GM12865 (cell line): Measurements from ENCODE around the gene TSACC.

Source experiments
- DNase-seq: peaks from one replicate; pipeline ENCODE4 v3.0.0; 2010; ENCODE audit warnings: low read depth
- H3K4me3 ChIP-seq: 2 replicates; pipeline ENCODE4 v1.5.1; 2011; ENCODE audit warnings: mild to moderate bottlenecking, low read depth, low read length, control low read depth
- TF ChIP-seq, protein P1 (sequence below): IDR thresholded peaks from 2 replicates; pipeline ENCODE4 v1.5.1; 2011; ENCODE audit warnings: low read length, control low read depth, low read depth, inconsistent platforms; ENCODE audit not compliant: insufficient read depth; ENCODE audit errors: missing control alignments

The TSACC gene

DNA sequence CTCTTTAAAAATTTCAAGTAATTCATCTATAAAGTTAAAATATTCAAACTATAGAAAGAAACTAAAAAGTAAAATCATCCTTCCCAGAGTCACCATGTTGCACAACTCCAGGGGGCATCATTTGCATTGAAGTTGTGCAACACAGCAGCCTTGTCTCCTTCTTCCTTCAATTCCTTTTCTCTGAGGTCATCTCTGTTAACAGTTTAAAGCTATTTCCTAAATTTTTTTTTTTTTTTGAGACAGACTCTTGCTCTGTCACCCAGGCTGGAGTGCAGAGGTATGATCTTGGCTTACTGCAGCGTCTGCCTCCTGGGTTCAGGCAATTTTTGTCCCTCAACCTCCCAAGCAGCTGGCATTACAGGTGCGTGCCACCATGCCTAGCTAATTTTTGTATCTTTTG, 37.8 kb downstream of the TSACC start:
- no peak for DNase-seq

DNA sequence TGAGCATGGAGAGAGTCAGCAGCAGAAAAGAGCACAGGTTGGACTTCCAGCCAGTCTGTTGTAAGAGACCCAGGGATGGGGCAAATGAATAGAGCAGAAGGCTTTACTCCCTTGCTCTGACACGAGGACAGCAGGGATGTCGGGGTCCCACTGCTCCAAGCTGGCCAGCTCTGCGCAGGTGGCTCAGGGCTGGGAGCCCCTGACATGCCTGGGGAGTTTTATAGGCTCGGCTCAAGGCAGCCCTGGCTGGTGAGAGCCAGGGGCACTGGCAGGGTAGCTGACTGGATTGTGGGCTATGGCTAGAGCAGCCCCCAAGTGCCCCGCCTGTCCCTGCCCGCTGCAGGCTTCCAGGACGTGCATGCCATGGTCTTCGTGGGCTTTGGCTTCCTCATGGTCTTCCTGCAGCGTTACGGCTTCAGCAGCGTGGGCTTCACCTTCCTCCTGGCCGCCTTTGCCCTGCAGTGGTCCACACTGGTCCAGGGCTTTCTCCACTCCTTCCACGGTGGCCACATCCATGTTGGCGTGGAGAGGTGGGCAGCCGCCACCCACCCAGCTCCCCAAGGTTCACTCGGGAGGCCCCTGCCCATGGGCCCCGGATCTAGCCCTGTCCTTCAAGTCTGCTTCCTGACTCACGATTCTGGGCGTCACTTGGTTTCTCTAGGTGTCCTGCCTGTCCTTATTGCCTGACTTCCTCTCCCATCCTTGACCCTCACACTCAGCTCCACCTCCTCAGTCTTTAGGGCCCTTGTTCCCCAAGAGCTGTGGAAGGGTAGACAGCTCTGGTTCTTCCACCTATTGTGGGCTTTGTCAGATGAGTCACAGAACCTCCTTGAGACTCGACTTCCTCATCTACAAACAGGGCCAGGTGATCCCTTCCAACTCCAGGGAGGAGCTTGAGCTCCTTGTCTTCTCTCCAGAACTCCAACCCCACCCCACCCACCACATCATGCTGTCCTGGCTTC, 38.9 kb downstream of the TSACC start:
- TF ChIP-seq, protein P1, sequence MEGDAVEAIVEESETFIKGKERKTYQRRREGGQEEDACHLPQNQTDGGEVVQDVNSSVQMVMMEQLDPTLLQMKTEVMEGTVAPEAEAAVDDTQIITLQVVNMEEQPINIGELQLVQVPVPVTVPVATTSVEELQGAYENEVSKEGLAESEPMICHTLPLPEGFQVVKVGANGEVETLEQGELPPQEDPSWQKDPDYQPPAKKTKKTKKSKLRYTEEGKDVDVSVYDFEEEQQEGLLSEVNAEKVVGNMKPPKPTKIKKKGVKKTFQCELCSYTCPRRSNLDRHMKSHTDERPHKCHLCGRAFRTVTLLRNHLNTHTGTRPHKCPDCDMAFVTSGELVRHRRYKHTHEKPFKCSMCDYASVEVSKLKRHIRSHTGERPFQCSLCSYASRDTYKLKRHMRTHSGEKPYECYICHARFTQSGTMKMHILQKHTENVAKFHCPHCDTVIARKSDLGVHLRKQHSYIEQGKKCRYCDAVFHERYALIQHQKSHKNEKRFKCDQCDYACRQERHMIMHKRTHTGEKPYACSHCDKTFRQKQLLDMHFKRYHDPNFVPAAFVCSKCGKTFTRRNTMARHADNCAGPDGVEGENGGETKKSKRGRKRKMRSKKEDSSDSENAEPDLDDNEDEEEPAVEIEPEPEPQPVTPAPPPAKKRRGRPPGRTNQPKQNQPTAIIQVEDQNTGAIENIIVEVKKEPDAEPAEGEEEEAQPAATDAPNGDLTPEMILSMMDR: no peak
- DNase-seq: no peak
- H3K4me3 ChIP-seq: no peak overlapping the region

More for the DNA sequence above, 37.8 kb downstream of the TSACC start:
- TF ChIP-seq, protein P1: no peak
- H3K4me3 ChIP-seq: no peak overlapping the region

DNA sequence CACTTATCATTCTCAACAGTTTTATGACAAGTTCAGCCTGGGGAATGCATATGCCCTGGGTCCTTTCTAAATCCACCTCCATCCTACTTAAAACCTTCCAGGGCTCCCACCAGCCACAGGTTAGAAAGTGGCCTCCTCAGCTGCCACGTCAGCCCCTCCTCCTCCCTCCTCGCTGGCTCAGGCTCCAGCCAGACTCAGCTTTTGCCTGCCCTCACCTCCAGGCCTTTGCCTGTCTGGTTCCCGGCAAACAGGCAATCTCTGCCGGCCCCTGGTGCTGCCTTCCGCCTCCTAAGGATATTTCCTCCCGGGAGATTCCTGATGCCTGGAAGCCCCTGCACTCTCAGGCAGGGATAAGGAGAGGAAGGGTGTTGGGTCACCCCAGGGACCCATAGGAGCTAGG, 40.2 kb downstream of the TSACC start:
- TF ChIP-seq, protein P1: no peak
- no peak overlapping the region for H3K4me3 ChIP-seq
- DNase-seq: no peak

DNA sequence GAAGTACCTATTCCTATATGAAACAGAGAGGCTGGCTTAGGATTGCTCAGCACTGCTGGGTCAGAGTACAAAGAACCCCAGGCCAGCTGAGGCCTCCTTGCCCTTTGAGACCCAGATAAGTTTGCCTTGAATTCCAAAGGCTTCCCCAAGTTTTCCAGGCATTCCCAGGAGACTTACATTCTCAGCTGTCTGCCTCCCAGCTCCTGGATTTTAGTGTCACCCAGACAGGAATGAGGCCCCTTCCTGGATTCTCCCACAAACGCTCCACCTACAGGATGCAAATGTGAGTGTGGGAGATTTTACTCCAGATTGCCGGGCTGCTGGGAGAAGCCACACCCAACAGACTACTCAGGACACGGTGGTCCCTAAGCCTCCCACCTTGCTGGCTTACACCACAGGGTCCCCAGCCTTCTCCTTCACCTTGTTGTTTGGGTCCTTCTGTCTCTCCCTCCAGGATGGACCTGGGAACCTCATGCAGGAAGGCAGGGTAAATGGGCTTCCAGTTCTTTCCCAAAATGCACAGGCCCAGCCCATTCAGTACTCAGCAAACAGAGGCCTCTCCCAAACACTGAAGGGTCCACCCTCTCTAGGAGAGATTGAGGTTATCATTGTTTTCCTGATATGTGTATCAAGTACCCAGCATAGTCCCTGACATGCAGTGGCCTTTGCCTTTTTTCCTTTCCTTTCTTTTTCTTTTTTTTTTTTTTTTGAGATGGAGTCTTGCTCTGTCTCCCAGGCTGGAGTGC, 41.3 kb downstream of the TSACC start:
- no peak overlapping the region for H3K4me3 ChIP-seq
- TF ChIP-seq, protein P1: no peak
- no peak for DNase-seq

DNA sequence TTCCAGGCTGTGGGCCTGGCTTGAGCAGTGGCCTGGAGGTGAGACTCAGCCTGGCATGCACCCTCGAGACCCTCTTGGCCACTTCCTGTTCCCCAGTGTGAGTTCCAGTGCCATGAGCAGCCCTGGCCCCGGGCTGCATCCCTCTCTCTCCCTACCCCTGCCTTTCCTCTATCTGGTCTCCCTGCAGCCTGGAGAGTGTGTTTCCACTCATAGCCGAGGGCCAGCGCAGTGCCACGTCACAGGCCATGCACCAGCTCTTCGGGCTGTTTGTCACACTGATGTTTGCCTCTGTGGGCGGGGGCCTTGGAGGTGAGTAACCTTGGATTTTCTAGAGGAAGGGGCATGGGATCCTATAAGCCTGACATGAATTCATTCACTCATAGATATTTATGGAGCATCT, 44.2 kb downstream of the TSACC start:
- TF ChIP-seq, protein P1: no peak
- no peak overlapping the region for H3K4me3 ChIP-seq
- no peak for DNase-seq

DNA sequence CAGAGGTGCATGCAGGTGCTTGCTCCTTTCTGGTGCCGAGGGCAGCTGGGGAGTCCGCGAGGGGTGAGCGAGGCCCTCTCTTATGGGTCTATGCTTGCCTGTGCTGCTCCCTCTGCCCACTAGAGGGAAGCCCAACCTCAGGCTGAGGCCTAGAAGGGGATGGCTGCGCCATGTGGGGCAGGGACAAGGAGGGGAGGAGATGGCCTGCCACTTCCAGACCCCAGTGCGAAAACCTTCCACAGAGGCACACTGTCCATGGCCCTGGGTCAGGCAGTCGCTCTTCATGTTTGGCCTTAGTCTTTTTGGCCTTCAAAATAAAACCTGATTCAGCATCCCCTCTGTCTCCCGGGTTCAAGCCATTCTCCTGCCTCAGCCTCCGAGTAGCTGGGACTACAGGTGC, 44.7 kb downstream of the TSACC start:
- TF ChIP-seq, protein P1: peak; percentile 94
- H3K4me3 ChIP-seq: no peak overlapping the region
- DNase-seq: peak; percentile 75

DNA sequence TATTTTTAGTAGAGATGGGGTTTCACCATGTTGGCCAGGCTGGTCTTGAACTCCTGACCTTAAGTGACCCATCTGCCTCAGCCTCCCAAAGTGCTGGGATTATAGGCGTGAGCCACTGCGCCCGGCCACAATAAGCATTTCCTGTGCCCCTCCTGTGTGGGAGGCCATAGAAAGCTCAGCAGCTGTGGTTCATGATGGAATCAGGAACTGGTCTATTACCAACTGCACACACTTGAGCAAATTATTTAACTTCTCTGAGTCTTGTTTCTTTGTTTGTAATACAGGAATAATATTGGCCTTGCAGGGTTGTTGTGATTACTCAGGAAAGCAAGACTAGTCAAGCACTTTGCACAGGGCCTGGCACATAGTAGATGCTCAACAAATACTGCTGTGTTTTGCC, 45.7 kb downstream of the TSACC start:
- no peak overlapping the region for H3K4me3 ChIP-seq
- TF ChIP-seq, protein P1: no peak
- no peak for DNase-seq
